ENCODE measurements around the gene LMO1.

- TF ChIP-seq ZNF274 (IDR thresholded peaks at IDR 0.05; ENCODE audit: low read depth, low read length): no peak
- no peak for TF ChIP-seq SUZ12 (IDR thresholded peaks at IDR 0.05; ENCODE audit: extremely low read depth, insufficient read depth, insufficient read length)
These were observed 70.8 kb downstream of the LMO1 start for GRCh38 chr11:8192896-8193209.

Data from NT2/D1 (cell line).